Measurements from ENCODE around the gene TRIM47.

Gene TRIM47, protein sequence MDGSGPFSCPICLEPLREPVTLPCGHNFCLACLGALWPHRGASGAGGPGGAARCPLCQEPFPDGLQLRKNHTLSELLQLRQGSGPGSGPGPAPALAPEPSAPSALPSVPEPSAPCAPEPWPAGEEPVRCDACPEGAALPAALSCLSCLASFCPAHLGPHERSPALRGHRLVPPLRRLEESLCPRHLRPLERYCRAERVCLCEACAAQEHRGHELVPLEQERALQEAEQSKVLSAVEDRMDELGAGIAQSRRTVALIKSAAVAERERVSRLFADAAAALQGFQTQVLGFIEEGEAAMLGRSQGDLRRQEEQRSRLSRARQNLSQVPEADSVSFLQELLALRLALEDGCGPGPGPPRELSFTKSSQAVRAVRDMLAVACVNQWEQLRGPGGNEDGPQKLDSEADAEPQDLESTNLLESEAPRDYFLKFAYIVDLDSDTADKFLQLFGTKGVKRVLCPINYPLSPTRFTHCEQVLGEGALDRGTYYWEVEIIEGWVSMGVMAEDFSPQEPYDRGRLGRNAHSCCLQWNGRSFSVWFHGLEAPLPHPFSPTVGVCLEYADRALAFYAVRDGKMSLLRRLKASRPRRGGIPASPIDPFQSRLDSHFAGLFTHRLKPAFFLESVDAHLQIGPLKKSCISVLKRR

DNA sequence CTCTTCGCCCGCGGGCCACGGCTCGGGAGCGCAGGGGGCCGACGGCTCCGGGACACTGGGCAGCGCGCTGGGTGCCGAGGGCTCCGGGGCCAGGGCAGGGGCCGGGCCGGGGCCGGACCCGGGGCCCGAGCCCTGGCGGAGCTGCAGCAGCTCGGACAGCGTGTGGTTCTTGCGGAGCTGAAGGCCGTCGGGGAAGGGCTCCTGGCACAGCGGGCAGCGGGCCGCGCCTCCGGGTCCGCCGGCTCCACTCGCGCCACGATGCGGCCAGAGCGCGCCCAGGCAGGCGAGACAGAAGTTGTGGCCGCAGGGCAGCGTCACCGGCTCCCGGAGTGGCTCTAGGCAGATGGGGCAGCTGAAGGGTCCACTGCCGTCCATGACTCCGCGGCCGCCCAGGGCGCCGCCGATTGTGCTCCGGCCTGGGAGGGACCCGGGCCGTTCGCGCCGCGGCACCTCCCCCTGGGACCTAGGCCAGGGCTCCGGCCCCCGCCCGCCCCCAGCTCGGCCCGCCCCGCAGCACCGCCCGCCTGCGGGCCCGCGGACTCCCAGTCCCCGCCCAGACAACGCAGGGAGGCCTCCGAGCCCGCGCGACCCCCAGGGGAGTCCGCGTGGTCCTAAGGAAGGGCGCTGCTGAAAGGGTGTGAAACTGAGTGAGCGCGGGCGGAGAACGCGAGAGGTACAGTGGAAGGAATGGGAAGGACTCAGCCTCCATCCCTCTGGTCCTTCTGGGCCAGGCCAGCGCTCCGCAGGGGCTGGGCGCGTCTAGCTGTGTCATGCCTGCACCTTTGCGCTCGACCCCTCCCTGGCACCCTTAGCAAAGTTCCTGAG is at the start of gene TRIM47:
TSS of gene TRIM47 (minus strand) at position 408 of the 825 bp plus-strand sequence. CDS start at position 375, 33 bp downstream.
- peak; percentile 75 for DNase-seq (ENCODE audit: low spot score)

DNA sequence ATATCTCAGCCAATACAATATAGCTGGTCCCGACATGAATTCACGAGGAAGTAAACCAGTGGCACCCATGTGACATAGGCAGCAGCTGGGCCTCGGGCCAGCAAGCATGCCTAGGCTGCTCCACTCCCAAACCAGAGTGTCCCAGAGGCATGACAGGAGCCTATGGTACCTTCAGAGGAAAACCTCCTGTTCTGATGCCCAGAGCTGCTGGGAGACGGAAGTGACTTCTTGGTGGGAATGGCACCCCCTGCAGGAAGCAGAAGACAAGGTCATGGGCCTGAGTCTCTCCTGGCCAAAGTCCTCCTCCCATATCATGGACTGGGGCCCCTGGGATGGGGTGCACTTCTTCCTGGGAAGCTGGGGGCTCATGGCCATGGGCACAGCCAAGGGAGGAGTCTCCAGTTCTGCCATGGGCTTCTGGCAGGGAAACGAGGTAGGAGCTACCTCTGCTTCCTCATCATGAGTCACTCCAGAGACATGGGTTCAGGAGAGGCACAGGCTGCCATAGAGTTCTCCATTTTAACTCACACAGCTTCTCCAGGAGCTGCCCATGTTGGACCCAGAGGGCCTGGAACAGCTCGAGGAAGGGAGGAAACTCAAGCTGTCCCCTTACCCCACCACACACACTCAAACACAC is 49.0 kb upstream of the TRIM47 start:
- DNase-seq (ENCODE audit: low spot score): no peak

DNA sequence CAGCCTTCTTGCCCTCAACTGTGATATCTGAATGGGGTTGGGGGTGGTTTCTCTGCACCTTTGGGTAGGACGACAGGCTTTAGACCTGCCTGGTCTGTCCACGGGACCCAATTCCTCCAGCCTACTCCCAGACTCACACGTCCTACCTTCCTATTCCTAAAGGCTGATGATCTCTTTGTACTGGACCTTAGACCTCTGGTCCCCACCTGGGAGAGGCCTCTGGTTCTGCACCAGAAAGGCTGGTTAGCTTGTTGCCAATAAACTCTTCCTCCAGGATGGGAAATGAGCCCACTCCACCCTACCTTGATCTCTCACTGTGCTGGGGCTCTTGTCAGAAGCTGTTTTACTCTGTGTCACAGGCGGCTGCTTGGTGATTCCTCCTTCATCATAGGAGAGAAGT is 48.1 kb upstream of the TRIM47 start:
- DNase-seq (ENCODE audit: low spot score): no peak

DNA sequence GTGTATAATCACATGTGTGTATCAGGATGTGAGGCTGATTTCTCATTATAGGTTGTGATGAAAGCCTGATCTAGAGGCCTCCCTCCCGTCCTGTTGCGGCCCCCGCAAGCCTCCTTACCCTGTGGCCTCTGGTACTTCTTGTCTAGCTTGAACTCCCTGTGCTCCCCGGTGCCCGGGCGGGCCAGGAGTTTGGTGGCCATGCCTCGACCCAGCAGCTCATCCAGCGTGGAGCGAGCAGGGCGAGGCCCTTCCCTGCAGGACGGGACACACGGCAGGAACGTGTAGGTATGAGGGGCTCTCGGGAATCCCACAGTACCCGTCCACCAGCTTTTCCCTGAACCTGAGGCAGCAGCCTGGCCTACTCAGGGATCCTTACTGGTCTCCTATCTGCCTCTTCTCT is 47.5 kb upstream of the TRIM47 start:
- DNase-seq (ENCODE audit: low spot score): no peak

DNA sequence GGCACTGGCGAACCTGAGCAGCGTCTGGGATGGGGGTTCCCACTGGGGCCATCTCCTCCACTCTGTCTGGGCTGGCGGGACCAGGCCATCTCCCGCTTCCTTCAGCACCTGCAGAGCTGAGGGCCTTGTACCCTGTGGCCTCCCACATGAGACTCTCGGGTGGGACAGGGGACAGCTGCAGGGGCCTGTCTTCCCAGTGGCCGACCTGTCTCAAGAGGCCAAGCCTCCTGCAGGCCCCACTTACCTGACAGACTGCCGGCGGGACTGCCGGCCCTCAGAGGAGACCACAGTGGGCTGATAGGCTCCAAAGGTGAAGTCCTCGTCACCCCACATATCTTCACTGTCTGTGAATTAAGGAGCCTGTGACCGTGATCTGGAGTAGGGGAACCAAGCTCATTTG is 46.7 kb upstream of the TRIM47 start:
- DNase-seq (ENCODE audit: low spot score): no peak

DNA sequence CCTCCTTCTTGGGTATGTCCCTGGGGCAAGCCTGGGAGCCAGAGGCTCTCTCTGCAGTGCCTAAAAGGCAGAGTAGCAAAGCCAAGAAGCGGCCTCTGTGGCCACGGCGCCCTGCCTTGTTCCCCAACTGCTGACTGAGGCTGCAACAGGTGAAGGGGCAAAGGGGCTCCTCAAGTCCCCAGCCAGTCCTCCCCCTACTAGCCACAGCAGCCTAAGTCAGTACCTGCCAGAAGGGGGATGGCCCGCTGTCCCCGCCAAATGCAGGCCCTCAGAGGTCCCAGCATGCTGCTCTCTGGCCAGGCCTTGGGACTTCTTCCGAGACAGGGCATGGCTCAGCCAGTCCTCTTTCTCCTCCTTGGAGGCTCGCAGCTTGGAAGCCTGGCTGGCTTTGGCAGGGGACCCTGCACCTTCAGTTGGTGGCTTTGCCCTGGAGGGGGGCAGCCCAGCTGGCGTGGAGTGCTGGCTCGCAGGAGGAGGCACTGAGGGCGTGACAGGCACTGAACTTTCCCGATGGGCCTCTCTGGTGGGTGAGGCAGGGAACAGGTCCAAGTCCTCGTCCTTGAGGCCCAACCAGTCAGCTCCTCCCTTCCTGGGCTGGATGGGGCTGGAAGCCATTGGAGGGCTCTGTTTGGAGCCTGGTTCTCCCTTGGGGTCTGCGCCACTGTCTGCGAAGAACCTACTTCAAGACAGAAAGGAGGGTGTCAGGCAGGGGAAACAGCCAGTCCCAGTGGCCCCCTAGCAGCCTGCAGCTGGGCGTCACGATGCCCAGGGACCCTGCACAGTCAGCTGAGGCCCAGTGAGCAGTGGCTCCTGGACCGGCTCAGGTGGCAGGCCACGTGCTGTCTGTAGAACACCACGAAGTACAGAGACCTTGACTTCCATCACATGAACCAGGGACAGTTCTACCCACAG is 44.8 kb upstream of the TRIM47 start:
- no peak for DNase-seq (ENCODE audit: low spot score)

DNA sequence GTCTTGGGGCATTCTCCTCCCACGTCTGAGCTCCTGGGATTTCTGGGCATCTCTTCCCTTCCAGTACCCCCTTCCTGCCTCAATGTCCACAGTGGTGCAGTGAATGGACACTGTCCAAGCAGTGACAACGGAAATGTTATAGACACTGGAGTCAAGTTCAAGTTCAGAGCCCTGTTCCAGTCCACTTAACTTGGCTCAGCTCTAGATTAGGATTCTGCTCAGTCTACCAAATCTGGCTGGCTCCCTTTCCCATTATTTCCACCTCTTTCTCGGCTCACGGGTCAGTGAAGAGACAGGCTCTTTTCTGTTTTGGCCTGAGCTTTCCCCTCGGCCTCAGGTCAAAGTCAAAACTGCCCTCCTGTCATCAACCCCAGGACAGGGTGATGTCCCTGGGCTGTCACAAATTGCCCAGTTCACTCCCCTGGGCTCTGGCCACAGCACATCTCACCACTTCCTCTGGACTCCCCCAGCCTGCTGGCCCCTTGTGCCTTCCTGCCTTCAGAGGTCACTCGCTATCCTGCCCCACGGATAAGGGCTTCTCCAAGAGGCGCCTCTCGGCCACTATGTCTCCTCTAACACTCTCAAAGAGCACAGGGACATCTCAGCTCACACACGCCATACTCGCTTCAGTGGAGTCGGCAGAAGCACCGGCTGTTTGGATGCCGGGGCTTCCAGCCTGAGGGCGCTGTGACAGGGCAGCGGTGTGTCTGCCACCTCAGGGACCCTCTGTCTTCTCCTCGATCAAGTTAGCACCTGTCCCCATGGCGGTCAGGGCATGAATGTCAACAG is 44.0 kb upstream of the TRIM47 start:
- no peak for DNase-seq (ENCODE audit: low spot score)

DNA sequence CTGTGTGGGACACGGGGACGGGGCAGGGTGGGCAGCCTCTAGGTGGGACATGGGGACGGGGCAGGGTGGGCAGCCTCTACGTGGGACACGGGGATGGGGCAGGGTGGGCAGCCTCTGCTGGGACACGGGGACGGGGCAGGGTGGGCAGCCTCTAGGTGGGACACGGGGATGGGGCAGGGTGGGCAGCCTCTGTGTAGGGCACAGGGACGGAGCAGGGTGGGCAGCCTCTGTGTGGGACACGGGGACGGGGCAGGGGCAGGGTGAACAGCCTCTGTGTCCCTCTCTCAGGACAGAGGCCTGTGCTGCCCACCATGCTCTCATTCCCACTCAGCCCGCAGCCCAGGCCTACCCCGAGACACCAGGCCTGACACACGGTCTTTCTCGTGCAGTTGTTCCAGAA is 43.2 kb upstream of the TRIM47 start:
- DNase-seq (ENCODE audit: low spot score): no peak

DNA sequence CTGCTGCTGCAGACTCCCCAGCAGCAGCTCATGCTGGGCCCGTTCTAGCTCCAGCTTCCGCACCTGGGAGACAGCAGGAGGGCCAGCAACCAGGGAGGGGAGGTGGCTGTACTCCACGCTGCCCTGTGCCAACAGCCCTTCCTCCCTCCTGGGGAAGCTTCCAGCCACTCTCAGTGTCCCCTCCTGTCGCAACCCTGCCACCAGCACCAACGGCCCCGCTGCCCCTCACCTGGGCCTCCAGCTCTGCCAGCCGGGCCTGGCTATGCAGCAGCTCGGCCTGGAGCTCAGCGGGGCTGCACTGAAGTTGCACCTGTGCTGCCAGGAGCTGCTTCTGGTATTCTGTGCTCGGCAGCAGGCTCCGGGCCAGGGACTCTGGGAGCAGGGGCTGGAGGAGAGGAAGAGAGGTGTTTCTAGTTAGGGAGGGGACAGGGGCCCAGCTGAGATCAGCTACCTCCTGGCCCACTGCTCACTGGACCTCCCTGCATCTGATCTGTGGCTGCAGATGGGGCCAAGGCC is 41.7 kb upstream of the TRIM47 start:
- DNase-seq (ENCODE audit: low spot score): no peak

DNA sequence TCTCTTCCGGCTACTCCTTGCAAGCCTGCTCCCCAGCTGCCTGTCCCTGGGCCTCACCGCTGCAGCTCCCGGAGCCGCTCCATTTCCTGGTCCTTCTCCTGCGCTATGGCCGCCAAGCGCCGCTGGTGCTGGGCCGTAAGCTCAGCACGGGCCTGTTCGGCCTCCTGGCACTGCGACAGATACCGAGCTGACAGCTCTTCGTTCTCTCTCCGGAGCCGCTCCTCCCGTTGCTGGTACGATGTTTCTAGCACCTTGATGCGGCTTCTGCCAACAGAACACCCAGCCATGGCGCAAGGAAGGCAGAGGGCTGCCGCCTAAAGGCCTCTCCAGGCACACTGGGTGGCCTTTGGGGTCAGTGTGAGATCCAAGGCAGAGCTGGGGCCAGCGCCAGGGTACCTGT is 41.2 kb upstream of the TRIM47 start:
- no peak for DNase-seq (ENCODE audit: low spot score)

DNA sequence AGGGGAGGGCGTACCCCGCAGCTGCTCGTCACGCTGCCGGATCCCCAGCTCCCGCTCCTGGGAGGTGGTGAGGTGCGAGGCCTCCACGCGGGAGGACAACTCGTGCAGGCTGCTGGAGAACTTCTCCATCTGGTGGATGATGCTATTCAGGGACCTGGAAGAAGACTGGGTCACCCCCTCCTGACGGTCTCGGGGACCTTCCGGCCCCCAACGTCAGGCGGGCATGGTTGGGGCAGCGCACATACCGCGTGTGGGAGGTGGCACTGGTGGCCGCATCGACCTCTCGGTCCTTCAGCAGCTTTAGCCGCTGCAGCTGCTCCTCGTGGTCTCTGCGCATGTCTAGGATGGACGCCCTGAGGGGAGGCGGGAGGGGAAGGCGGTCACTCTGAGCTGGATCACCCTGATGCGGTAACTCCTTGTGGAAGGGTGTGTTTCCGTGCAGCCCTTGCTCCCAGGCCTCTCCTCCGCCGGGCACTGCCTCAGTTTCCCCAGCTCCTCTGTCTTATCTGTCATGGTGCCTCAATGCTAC is 39.6 kb upstream of the TRIM47 start:
- DNase-seq (ENCODE audit: low spot score): no peak

DNA sequence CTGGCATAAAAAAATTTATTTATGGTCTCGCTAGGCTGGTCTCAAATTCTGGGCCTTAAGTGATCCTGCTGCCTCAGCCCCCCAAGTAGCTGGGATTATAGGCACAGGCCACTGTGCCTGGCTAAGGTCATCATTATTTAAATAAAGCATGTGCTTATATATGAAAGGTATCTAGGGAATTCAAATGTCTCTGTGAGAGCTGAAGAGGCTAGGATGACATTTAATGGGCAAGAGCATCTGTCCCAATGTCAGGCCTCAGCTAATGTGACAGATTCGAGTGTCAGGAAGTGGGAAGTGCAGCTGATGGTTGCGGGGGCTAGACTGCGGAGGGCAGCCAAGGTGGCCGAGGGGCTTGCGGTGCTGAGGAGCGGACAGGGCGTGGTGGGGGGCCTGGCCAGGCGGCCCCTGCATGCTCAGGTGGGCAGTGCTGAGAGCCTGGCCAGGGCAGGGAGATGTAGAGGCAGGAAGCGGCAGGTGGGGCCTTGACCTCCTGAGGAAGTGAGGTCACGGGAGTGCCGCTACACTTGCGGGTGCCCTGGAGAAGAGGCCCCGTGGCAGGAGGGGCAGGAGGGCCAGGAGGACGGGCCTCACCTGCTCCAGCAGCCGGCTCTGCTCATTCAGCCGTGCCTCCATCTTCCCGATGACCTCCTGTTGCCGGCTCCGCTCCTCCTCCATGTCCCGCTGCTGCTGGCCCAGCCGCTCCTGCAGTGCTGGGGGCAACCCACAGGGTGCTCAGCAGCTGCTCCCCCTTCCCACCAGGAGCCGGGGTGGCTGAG is 38.9 kb upstream of the TRIM47 start:
- DNase-seq (ENCODE audit: low spot score): no peak

DNA sequence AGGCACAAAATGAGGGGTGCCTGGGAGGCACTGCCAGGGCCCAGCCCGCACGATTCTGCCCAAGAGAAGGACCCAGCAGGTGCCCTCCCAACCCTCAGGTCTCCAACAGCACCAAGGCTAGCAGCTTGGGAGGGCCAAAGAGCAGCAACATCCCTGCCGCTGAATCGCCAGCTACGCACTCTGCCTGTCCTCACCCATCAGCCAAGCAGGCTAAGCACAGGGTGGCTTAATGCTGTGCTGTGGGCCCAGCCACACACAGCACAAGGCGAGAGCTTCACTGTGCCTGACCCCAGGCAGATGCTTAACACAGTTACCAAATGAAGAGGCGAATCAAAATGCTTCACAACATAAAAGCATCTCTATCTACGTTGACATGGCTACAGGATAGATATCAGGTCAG is 36.9 kb upstream of the TRIM47 start:
- no peak for DNase-seq (ENCODE audit: low spot score)

DNA sequence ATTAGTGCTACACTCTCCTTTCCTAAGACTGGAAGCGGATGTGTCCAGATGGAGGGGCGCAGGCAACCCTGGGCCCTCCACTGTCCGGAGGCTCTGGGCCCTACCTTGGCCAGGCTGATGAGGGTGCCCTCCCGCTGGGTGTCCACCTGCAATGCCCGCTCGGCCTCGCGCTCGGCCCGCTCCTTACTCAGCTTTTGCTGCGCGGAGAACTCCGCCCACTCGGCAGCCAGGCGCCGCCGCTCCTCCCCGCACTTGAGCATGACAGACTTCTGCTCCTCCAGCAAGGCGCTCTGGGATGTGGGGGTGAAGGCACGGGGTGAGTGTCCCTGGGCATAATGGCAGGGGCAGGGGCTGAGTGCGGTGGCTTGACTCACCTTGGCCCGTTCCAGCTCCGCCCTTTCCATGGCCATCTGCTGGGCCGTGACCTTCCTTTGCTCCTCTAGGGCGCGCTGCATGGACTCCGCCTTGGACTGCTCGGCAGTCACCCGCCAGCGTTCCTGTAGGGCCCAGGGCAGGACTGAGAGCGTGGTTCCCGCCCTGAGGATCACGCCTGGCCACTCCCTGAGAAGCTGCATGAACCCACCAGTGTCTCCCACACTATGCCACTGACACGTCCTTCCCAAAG is 36.4 kb upstream of the TRIM47 start:
- DNase-seq (ENCODE audit: low spot score): no peak

DNA sequence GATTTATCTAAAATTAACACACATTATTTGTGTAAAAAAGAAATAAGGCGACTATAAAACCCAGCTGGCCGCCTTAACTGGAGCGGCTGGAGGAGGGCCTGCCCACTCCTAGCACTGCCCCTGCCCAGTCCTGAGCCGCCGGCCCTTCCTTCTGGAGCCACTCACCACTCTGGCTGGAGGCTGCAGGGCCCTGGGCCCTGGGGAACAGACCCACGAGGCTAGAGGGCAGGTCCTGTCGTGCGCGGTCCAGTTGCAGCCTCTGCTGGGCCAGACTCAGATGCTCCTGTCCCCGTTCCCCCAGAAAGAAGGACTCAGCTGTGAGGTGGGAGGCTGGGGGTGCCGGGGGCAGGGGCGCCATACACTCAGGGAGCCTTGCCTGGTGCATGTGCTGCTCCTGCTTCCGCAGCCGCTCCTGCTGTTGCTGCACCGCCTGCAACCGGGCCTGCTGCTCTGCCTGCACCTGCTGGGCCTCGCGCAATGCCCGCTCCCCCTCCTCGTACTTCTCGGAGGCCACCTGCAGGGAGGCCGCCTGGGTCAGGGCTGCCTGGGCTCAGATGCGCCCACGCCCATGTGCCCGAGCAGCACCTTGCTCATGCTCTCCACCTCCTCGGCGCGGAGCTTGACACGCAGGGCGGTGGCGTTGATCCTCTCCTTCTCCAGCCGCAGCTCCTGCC is 35.3 kb upstream of the TRIM47 start:
- DNase-seq (ENCODE audit: low spot score): no peak

DNA sequence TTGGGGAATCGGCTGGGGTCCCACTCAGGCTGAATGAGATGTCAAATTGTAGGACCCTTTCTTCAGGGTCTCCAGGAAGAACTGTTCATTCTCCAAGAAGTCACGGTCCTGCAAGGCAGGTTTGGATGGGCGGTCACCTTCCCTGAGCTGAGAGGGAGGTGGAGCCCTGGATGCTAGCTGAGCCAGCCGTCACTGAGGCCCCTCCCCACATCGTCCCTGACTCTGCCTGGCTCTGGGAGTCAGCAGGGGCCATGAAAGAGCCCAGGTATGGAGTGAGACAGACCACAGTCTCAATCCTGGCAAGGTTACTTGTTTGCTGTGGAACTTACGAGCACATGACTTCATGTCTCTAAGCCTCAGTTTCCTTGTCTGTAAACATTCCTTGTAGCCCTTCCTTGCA is 32.3 kb upstream of the TRIM47 start:
- no peak for DNase-seq (ENCODE audit: low spot score)

DNA sequence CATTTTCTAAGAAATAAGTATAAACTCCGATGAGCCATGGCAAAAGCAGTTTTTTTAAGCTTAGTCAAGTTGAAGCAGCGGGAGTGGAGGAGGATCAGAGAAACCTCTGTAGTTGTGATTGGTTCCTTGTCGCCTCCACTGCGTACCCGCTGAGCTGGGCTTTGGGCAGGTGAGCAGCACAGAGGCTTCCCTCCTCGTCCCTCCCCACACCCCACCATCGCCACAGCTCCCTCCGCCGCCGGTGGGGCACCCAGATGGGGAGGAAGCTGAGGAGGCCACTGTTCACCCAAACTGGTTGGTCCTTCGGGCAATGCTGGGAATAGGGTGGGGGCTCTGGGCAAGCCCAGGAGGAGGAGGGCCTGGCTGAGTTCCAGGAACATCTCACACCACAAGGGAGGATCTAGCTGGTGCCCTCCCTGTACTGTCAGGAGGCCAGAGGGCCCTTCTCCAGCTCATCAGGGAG is 31.5 kb upstream of the TRIM47 start:
- no peak for DNase-seq (ENCODE audit: low spot score)

Measured in putamen (tissue), 1 donor.